Prostate gland (tissue), 2 donors: Measurements from ENCODE around the gene ZNF536. TPM values are rescaled to one million over a fixed set of nuclear protein-coding genes. Genes with fewer than 3 reads are reported as not detected.

Experiments used
- DNase-seq: peaks from one replicate; pipeline ENCODE4 v3.0.0-alpha.2; 2019; ENCODE audit warnings: low spot score
- H3K27ac ChIP-seq, 2 donors: fragments of 200-600 bp; sonication (generic); 2 replicates each; pipeline ENCODE4 v1.5.1; 2017 to 2019
- H3K27me3 ChIP-seq: fragments of 200-600 bp; sonication (generic); replicated peaks from 2 replicates; pipeline ENCODE4 v1.5.1; 2019; ENCODE audit not compliant: insufficient read depth
- H3K36me3 ChIP-seq, 2 donors: fragments of 200-600 bp; sonication (generic); 1 replicate in 1 of 2; 2 replicates in 1 of 2; pipeline versions ENCODE4 v1.5.1 to v1.8.1; 2017 to 2019
- H3K4me1 ChIP-seq: fragments of 200-600 bp; sonication (generic); replicated peaks from 2 replicates; pipeline ENCODE4 v1.5.1; 2019
- H3K4me3 ChIP-seq, 2 donors: fragments of 200-600 bp; sonication (generic); 2 replicates each; pipeline ENCODE4 v1.5.1; 2017 to 2019
- H3K9me3 ChIP-seq: fragments of 200-600 bp; sonication (generic); 2 replicates; pipeline ENCODE4 v1.5.1; 2017
- CTCF ChIP-seq, 4 experiments: fragments of 200-600 bp in 2 of 4; fragments of 450-650 bp in 2 of 4; sonication (generic) in 2 of 4; IDR thresholded peaks; 1 replicate in 3 of 4; 2 replicates in 1 of 4; pipeline ENCODE4 v1.5.1; 2016 to 2019; ENCODE audit warnings: antibody characterized with exemption in 4 of 4, mild to moderate bottlenecking in 2 of 4, moderate library complexity in 2 of 4
- POLR2A ChIP-seq: fragments of 450-650 bp; IDR thresholded peaks from one replicate; pipeline ENCODE4 v1.6.1; 2016; ENCODE audit warnings: antibody characterized with exemption, mild to moderate bottlenecking
- POLR2AphosphoS5 ChIP-seq: sonication (generic); formaldehyde crosslinking; IDR thresholded peaks from one replicate; pipeline ENCODE4 v1.6.1; 2017; ENCODE audit warnings: antibody characterized with exemption
- WGBS: methylation state at CpG from one replicate; pipeline ENCODE4 v1.1.5; 2018; 5-methylcytosine and 5-hydroxymethylcytosine counted together
- intact Hi-C: fragments of 100-400 bp; cut with DNase I; formaldehyde crosslinking; loops from one replicate; pipeline ENCODE4 v1.14.2; 2022
- total RNA-seq, 2 donors: library from RNA; depleted of rRNA; stranded (reverse); fragments of >200 nt; gene quantifications; one replicate each; pipeline ENCODE4 v1.1.0, GENCODE V29; 2016

The ZNF536 gene
- total RNA-seq, 2 donors from 2014 or later: 1.1 to 42.0 TPM

- H3K27me3 ChIP-seq: no peaks in the 10 kb centered on the region
- intact Hi-C loops: no loop called here
- H3K4me1 ChIP-seq: no peaks in the 10 kb centered on the region
- no peaks in the 10 kb centered on the region for H3K9me3 ChIP-seq
- no peak for DNase-seq
- TF ChIP-seq POLR2A (no peak), CTCF (IDR thresholded peaks at IDR 0.05) (no peak), POLR2AphosphoS5 (no peak)
- H3K36me3 ChIP-seq: no peaks in the 10 kb centered on the region
- 88% methylated on average over 5 of the region's 5 CpGs for WGBS
- no peak overlapping the region for H3K4me3 ChIP-seq
- H3K27ac ChIP-seq: no peak overlapping the region
These were observed 13.5 kb downstream of the ZNF536 start for GRCh38 chr19:30385666-30386065.

- Histone ChIP-seq H3K27ac (no peak overlapping the region), H3K27me3 (no peaks in the 10 kb centered on the region), H3K4me3 (no peak overlapping the region), H3K4me1 (no peaks in the 10 kb centered on the region), H3K9me3 (no peaks in the 10 kb centered on the region), H3K36me3 (no peaks in the 10 kb centered on the region)
- 77% methylated on average over 13 of the region's 13 CpGs for WGBS
- DNase-seq: no peak
- intact Hi-C loops: no loop called here
- TF ChIP-seq POLR2A (no peak), CTCF (IDR thresholded peaks at IDR 0.05) (no peak), POLR2AphosphoS5 (no peak)
These were observed 14.5 kb downstream of the ZNF536 start for GRCh38 chr19:30386551-30387143.

- Histone ChIP-seq H3K9me3 (no peaks in the 10 kb centered on the region), H3K36me3 (no peaks in the 10 kb centered on the region), H3K27ac (no peak overlapping the region), H3K4me1 (no peaks in the 10 kb centered on the region), H3K4me3 (no peak overlapping the region), H3K27me3 (no peaks in the 10 kb centered on the region)
- TF ChIP-seq CTCF (IDR thresholded peaks at IDR 0.05) (no peak), POLR2AphosphoS5 (no peak), POLR2A (no peak)
- 79% methylated on average over 12 of the region's 12 CpGs for WGBS
- DNase-seq: no peak
- intact Hi-C loops: no loop called here
These were observed 15.3 kb downstream of the ZNF536 start for GRCh38 chr19:30387311-30388115.

- WGBS: 99% methylated on average over 8 of the region's 9 CpGs
- H3K4me1 ChIP-seq: no peaks in the 10 kb centered on the region
- no peaks in the 10 kb centered on the region for H3K36me3 ChIP-seq
- DNase-seq: no peak
- intact Hi-C loops: no loop called here
- TF ChIP-seq POLR2AphosphoS5: no peak
- no peak for TF ChIP-seq CTCF (IDR thresholded peaks at IDR 0.05)
- TF ChIP-seq POLR2A: no peak
- no peaks in the 10 kb centered on the region for H3K27me3 ChIP-seq
- H3K27ac ChIP-seq: no peak overlapping the region
- H3K9me3 ChIP-seq: no peaks in the 10 kb centered on the region
- H3K4me3 ChIP-seq: no peak overlapping the region
These were observed 16.1 kb downstream of the ZNF536 start for GRCh38 chr19:30388327-30388726.

GRCh38 chr19:30388819-30389218 lies 16.6 kb downstream of the ZNF536 start:
- no peak overlapping the region for H3K4me3 ChIP-seq
- TF ChIP-seq CTCF (IDR thresholded peaks at IDR 0.05) (no peak), POLR2AphosphoS5 (no peak), POLR2A (no peak)
- H3K4me1 ChIP-seq: no peaks in the 10 kb centered on the region
- H3K27ac ChIP-seq: no peak overlapping the region
- no peaks in the 10 kb centered on the region for H3K9me3 ChIP-seq
- H3K36me3 ChIP-seq: no peaks in the 10 kb centered on the region
- WGBS: 90% methylated on average over 5 of the region's 5 CpGs
- H3K27me3 ChIP-seq: no peaks in the 10 kb centered on the region
- intact Hi-C loops: no loop called here
- no peak for DNase-seq
